Ovary (tissue), 3 donors: ENCODE measurements around the gene TOR1A.

Source experiments
- CTCF ChIP-seq, 3 donors: fragments of 450-650 bp in 2 of 3; fragments of 200-600 bp in 1 of 3; IDR thresholded peaks; one replicate each; pipeline versions ENCODE4 v1.5.1 to v1.8.0; 2016 to 2022; ENCODE audit warnings: antibody characterized with exemption in 3 of 3, mild to moderate bottlenecking in 1 of 3
- EP300 ChIP-seq: sonication (generic); formaldehyde crosslinking; IDR thresholded peaks from one replicate; pipeline ENCODE4 v1.6.1; 2017; ENCODE audit warnings: antibody characterized with exemption
- POLR2A ChIP-seq: fragments of 450-650 bp; IDR thresholded peaks from one replicate; pipeline ENCODE4 v1.6.1; 2017; ENCODE audit warnings: antibody characterized with exemption, mild to moderate bottlenecking, moderate library complexity
- donor health status: DM: no; HTN: no; CAD: no.

- TF ChIP-seq CTCF (IDR thresholded peaks at IDR 0.05) (no peak), EP300 (no peak), POLR2A (no peak)
Measured at GRCh38 chr9:129806061-129806460, 17.9 kb downstream of the TOR1A start.
